ENCODE data around the gene SLCO6A1.
A peak's percentile ranks its signal among the peaks of the same experiment; 100 is the strongest.

The SLCO6A1 gene

GRCh38 chr5:102450313-102450990 lies 48.3 kb downstream of the SLCO6A1 start:
- DNase-seq, result peak; percentile 44

- no peak for DNase-seq
These were observed 65.3 kb downstream of the SLCO6A1 start for GRCh38 chr5:102433473-102433872.

DNA sequence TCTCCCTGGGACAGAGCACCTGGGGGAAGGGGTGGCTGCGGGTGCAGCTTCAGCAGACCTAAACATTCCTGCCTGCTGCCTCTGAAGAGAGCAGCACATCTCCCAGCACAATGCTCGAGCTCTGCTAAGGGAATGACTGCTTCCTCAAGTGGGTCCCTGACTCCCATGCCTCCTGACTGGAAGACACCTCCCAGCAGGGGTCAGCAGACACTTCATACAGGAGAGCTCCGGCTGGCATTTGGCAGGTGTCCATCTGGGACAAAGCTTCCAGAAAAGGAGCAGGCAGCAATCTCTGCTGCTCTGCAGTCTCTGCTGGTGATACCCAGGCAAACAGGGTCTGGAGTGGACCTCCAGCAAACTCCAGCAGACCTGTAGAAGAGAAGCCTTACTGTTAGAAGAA lies 77.2 kb downstream of the SLCO6A1 start:
- DNase-seq, result no peak

DNA sequence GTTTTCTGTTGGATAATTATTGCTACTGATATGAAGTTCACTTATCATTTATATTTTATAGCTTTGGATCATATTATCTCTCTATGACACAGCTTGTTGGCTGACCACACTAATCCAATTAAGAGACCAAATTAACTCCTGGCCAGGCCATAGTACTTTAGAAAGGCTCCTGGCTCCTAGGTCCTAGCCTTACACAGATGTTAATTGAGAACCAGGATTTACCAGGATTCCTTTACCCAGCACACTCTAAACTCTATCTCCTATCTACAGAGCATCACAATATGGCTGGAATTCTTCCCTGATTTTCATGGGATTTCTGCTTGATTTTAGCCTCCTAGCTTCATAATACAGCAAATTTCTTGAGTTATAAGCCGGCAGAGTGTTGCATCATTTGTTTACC lies 80.3 kb downstream of the SLCO6A1 start:
- DNase-seq, result no peak

DNA sequence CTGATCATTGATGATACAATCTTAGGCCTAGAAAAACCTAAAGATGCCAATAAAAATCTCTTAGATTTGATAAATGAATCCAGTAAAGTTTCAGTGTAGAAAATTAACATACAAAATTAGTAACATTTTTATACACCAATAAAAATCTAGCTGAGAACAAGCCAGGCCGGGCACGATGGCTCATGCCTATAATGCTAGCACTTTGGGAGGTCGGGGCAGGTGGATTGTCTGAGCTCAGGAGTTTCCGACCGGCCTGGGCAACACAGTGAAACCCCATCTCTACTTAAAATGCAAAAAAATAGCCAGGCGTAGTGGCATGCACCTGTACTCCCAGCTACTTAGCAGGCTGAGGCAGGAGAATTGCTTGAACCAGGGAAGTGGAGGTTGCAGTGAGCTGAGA lies 84.4 kb downstream of the SLCO6A1 start:
- DNase-seq, result no peak

DNA sequence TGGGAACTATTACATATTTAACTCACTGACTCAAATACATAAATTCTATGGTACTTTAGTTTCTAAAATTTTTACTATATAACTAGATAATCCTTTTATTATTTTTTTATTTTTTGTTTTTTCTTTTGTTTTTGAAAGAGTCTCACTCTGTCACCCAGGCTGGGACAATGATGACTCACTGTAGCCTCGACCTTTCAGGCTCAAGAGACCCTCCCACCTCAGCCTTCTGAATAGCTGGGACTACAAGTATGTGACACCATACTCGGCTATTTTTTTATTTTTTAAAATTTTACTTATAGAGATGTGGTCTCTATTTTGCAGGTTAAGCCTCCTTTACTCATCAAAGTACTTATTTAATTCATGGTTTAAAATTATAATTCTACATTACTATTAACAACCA lies 110.6 kb downstream of the SLCO6A1 start:
- no peak for DNase-seq

- DNase-seq, result no peak
These were observed 113.4 kb downstream of the SLCO6A1 start for GRCh38 chr5:102385365-102385764.

- DNase-seq, result no peak
These were observed 118.6 kb downstream of the SLCO6A1 start for GRCh38 chr5:102380174-102380573.

GRCh38 chr5:102375876-102376275 lies 122.9 kb downstream of the SLCO6A1 start:
- DNase-seq, result no peak

DNA sequence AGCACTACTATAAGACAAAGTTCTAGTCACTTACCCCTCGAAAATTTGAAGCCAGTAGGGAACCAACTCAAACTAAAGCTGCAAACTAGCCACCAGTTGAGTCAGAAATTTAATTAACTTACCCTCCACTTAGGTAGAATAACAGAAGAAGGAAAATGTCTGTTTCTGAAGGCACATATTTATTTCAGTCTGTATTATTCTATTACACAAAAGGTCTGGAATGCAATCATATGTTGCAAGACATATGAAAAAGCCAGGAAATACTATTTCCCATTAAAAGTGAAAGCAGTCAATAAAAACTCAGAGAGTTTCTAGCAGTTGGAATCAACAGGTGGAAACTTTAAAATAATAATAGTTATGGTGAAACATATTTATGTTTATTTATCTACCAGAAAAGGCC lies 123.5 kb downstream of the SLCO6A1 start:
- DNase-seq, result no peak

DNA sequence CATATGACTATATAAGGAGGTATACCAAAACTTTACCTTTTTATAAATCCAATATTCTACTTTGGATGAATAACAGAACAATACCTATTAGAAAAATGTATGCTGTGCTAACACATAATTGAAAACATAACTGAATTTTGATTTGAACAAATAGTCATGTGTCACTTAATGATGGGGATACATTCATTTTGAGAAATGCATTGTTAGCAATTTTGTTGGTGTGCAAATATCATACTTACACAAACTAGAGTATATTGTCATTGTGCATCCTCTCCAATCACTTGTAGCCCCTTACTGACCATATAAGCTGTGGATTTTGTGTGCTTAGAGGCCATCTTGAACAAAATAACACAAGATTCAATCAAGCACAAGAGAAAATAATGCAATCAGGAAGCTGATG lies 130.4 kb downstream of the SLCO6A1 start:
- no peak for DNase-seq

GRCh38 chr5:102341681-102342288 lies 157.0 kb downstream of the SLCO6A1 start:
- DNase-seq, result no peak

- DNase-seq, result no peak
These were observed 174.1 kb downstream of the SLCO6A1 start for GRCh38 chr5:102324714-102325113.

All from GDM1 (cell line).